ENCODE measurements around the gene CABLES1.

The CABLES1 gene

DNA sequence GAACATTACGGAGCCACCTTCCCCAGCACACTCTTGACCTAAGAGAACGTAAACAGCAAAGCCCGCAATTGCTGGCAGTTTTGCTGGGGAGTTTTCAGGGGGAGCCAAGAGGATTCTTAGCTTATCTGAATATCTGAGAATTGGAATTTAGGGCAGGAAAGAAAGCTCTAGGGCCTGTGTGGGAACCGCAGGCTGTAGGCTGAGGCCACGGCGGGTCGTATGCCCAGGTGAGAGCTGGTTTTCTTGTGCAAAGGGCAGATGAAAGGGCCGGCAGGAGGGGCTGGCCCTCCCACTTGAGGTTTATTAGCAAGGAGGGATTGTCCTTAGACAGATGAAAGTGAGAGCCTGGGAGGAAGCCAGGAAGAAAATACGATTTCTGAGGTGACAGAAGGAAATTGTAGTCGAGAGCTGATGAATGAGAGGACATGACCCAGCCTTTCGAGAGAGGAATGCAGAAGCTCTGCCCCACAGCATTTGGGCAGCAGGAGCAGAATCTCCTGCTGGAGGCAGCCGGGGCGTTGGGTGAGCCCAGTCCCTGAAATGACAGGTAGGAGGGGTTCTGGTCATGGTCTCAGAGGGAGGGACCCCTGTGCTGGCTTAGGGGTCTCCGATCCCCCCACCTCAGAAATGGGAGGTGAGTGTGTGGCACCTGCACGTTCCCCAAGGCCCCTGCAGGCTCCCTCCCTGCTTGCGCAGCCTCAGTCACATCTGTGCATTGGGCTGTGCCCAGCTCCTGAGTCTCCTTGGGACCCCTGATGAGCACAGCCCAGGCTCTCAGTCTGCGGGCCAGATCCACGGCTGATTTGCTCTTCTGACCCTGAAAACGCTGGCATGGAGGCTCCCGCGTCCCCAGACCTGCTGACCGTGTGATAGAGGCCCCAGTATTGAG lies 61.1 kb downstream of the CABLES1 start:
- DNase-seq: no peak

- no peak for DNase-seq
Observed at GRCh38 chr18:23198217-23198845, 63.0 kb downstream of the CABLES1 start.

DNA sequence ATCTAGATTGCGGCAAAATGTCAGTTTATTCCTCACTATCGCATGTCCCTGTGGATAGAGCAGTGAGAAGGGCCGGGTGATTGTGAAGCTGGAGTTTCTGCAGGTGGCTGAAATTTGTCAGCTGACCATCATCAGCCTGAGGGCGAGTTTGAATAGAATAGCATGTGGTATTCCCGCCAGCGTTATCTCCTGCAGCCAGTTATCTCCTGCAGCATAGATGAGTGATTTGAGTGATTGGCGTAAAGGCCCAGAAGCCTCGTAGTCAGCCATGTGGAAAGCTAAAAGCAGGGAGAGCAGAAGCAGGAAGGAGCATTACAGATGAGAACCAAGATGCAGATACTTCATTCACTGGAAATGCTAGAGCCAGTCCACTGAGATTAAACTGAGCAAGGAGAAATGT lies 65.5 kb downstream of the CABLES1 start:
- DNase-seq: no peak

DNA sequence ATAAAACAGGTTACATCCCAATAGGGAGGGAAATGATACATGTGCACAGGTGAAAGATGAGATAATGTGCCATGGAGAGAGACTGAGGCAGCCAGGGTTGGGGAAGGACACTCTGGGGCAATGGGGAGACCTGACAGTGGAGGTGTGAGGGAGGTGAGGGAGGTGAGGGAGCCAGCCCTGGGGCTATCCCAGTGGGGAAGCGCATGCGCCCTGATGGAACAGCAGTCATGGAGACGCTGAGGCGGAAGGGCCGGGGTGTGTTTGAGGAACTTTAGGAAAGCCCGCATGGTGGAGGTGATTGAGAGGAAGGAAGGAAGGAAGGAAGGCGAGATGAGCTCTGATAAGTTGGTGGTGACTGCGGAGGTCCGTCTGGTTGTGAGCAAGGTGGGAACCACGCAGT lies 66.5 kb downstream of the CABLES1 start:
- DNase-seq: no peak

DNA sequence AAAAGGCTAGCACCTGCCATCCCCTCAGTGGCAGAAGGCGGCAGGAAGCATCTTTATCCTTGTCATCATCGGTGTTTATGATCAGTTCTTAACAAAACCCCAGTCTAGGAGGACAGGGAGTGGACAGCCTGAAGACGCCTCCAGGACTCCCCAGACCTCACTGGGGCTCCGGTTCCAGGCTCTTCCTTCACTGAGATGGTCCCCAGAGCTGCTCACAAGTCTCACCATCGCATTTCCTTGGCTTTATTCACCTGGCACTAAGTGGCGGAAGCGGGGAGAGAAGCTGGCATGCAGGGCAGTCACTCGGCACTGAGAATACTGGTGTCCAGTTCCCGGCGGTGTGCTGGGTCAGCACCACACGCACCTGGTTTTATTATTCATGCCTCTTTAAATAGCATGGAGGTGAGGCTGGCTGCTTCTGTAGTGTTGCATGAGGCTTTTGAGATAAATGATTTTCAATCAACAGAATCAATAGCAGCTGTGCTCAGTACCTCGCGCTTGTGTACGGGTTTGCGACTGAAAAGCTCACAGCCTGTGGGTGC lies 68.7 kb downstream of the CABLES1 start:
- no peak for DNase-seq

DNA sequence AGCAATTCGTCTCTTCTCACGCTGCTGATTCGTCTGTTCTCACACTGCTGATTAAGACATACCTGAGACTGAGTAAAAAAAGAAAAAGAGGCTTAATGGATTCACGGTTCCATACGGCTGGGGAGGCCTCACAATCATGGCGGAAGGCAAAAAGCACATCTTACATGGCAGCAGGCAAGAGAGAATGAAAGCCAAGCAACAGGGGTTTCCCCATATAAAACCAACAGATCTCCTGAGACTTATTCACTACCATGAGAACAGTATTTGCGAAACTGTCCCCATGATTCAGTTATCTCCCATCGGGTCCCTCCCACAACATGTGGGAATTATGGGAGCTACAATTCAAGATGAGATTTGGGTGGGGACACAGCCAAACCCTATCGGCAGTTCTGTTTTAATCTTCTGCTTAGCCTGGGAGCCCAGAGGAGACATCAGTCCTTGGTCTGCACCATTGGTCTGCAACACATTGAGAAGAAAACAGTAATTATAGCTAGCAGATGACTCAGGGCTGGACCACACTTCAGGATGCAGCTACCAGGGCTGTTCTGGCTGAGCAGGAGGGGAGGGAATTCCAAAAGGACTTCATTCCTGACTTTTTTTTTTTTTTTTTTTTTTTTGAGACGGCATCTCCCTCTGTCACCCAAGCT lies 69.4 kb downstream of the CABLES1 start:
- DNase-seq: no peak

GRCh38 chr18:23205980-23206379 lies 70.7 kb downstream of the CABLES1 start:
- no peak for DNase-seq

DNA sequence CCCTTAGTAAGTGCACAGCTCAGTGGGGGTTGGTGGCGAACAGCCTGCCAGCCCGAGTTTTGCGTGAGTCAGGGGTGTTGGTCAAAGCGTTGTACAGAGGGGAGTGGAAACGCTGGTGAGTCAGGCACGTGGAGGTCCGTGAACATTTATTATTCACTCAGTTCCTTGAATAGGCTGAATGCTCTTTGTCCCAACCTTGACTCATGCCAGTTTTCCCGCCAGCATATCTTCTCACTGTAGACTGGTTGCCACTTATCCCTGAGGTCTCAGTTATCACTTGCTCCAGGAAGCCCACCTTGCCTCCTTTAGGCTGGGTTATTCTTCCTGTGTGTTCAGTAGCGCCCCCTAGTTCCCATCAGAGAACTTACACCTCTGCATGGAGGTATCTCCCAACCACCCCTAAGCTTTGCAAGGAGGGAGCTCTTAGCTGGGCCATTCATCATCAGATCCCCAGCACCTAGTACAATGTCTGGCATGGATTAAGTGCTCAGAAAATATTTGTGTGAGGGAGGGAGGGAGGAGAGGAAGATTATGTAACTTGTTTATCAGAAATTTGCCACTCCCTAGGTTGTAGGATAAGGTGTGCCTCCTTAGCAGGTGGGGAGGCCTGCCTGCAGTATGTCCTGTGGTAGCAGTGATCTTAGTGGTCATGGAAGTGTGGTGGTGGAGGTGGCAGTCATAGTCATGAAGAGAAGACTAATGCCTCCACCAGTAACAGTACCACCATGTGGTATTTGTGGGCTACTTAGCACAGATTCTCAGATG lies 72.1 kb downstream of the CABLES1 start:
- no peak for DNase-seq

DNA sequence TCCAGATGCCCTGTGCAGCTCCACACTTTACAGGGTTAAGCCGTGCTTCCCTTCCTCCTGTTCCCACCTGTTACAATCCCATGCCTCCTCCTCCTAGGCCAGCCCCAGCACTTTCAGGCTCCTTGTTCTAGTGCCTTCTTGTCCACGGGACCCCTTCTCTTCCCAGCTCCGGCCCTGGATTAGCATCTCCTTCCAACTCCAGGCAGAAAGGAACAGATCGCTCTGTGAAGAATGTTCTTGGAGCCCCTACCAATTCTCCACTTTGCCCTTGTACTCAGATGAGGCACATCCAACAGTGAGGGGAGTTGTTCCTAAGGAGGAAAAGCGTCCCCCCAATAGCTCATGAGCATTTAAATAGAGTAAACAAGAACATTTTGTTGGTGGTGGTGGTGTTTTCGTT lies 72.7 kb downstream of the CABLES1 start:
- no peak for DNase-seq

DNA sequence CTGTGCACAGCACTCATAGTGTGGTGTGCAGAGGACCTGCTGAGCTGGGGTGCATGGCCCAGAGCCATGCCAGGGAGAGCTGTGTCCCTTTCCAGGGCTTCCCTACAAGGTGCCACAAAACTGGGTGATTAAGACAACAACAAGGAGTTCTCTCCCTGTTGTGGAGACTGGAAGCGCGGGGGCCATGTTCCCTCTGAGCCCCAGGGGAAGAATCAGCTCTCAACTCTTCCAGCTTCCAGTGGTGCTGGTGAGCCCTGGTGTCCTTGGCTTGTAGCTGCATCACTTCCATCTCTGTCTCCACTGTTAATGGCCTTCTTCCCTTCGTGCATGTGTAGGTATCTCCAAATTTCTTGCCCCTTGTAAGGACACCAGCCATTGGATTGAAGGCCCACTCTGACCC lies 73.3 kb downstream of the CABLES1 start:
- no peak for DNase-seq

DNA sequence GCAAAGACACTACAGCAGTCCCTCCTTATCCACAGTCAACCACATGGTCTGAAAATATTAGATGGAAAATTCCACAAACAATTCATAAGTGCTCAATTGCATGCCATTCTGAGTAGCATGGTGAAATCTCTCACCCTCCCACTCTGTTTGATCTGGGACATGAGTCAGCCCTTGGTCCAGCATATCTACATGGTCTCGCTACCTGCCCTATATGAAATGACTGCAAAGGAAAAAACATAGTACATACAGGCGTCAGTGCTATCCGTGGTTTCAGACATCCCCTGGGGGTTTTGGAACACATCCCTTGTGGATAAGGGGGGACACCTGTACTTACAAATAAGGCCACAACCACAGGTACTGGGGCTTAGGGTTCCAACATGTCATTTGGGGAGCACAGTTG lies 73.7 kb downstream of the CABLES1 start:
- no peak for DNase-seq

DNA sequence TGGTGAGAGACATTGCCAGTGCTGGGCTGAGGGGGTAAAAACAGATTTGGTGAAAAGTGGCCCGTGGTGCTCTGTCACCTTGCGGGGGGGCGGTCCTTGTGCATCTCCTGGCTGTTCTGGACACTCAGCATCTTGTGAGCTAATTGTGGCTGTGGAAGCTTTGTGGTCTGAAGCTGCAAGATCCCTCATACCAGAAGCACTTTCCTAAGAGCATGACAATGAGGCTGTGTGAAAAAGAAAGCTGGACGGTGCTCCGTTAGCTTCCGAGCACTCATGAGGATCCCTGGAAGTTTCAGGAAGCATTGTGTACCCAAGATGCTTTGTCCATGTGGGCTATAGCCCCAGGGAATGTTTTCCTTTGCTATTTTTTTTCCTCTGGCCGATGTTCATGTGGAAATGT lies 74.5 kb downstream of the CABLES1 start:
- DNase-seq: no peak

DNA sequence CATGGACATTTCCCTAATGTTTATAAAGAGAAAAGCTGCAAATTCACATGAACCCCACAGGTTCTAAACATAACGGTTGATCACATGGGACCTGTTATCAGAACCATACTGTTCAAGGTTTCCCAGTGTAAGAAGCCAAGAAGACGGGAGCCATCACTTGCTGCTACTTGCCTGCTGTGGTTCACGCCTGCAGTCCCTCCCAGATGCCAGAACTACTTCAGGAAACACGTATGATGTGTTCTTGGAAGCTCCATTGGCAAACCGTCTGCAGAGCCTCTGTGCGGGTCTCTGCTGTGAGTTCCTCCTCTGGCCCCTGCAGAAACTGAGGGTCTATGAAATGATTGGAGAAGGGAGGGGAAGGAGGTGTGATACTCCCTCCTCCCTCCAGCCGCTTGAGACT lies 75.2 kb downstream of the CABLES1 start:
- DNase-seq: no peak

GRCh38 chr18:23211146-23211545 lies 75.9 kb downstream of the CABLES1 start:
- DNase-seq: no peak

GRCh38 chr18:23212161-23212560 lies 76.9 kb downstream of the CABLES1 start:
- DNase-seq: no peak

DNA sequence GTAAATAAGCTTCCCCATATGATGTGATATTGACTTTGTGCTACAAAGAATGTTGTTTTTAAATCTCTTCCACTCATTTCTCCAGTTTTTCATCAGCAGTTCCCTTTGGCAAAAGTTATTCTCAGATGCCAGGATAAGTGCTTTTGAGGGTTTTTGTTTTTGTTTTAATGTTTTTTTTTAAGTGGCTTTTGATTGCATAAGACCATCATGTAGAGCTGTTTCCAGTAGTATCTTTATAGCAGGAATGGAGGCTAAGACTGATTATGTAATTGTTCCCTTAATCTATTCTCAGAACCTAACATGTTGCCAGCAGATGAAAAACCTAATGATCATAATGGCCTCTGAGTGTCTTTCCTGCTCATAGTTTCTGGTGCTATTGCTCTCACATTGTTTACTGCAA lies 77.9 kb downstream of the CABLES1 start:
- DNase-seq: no peak

GRCh38 chr18:23217781-23218180 lies 82.5 kb downstream of the CABLES1 start:
- no peak for DNase-seq

GRCh38 chr18:23220355-23220754 lies 85.1 kb downstream of the CABLES1 start:
- DNase-seq: no peak

- no peak for DNase-seq
Observed at GRCh38 chr18:23223641-23224040, 88.4 kb downstream of the CABLES1 start.

- DNase-seq: no peak
Observed at GRCh38 chr18:23225503-23225902, 90.2 kb downstream of the CABLES1 start.

GRCh38 chr18:23226391-23226790 lies 91.1 kb downstream of the CABLES1 start:
- no peak for DNase-seq

GRCh38 chr18:23226930-23227725 lies 91.8 kb downstream of the CABLES1 start:
- no peak for DNase-seq
